ENCODE data around the gene MED17.

MED17 gene

GRCh38 chr11:93844568-93844967, 60.5 kb downstream of the MED17 start:
- Mint-ChIP-seq H3K4me1 (no peaks in the 10 kb centered on the region), H3K27me3 (peaks cover 17% of the 10 kb centered on the region), H3K36me3 (no peaks in the 10 kb centered on the region), H3K4me3 (no peak overlapping the region), H3K9me3 (no peaks in the 10 kb centered on the region), H3K27ac (no peak overlapping the region)
- ATAC-seq = no peak

GRCh38 chr11:93845181-93846092, 61.4 kb downstream of the MED17 start:
- H3K27me3 Mint-ChIP-seq = peaks cover 21% of the 10 kb centered on the region
- no peak for ATAC-seq
- no peaks in the 10 kb centered on the region for H3K36me3 Mint-ChIP-seq
- H3K27ac Mint-ChIP-seq = no peak overlapping the region
- H3K9me3 Mint-ChIP-seq = no peaks in the 10 kb centered on the region
- H3K4me3 Mint-ChIP-seq = no peak overlapping the region
- no peaks in the 10 kb centered on the region for H3K4me1 Mint-ChIP-seq

GRCh38 chr11:93846411-93846810, 62.3 kb downstream of the MED17 start:
- Mint-ChIP-seq H3K27me3 (peaks cover 30% of the 10 kb centered on the region), H3K27ac (no peak overlapping the region), H3K4me3 (no peak overlapping the region), H3K4me1 (no peaks in the 10 kb centered on the region), H3K36me3 (no peaks in the 10 kb centered on the region), H3K9me3 (no peaks in the 10 kb centered on the region)
- no peak for ATAC-seq

GRCh38 chr11:93849201-93849600, 65.1 kb downstream of the MED17 start:
- no peaks in the 10 kb centered on the region for H3K4me1 Mint-ChIP-seq
- no peaks in the 10 kb centered on the region for H3K36me3 Mint-ChIP-seq
- H3K27me3 Mint-ChIP-seq = peaks cover 38% of the 10 kb centered on the region
- H3K4me3 Mint-ChIP-seq = no peak overlapping the region
- no peaks in the 10 kb centered on the region for H3K9me3 Mint-ChIP-seq
- ATAC-seq = no peak
- H3K27ac Mint-ChIP-seq = no peak overlapping the region

- Mint-ChIP-seq H3K36me3 (no peaks in the 10 kb centered on the region), H3K9me3 (no peaks in the 10 kb centered on the region), H3K27me3 (peaks cover 38% of the 10 kb centered on the region), H3K27ac (no peak overlapping the region), H3K4me1 (no peaks in the 10 kb centered on the region), H3K4me3 (no peak overlapping the region)
- ATAC-seq = peak; percentile 18
Observed at GRCh38 chr11:93849751-93850593, 65.9 kb downstream of the MED17 start.

GRCh38 chr11:93850594-93851018, 66.5 kb downstream of the MED17 start, which contains the start of gene VSTM5:
VSTM5 (minus strand) TSS chr11:93850618; CDS start chr11:93850502, 116 bp downstream.
- no peak within 1 kb of the TSS for H3K4me3 Mint-ChIP-seq

GRCh38 chr11:93852242-93852641, 68.2 kb downstream of the MED17 start:
- no peak overlapping the region for H3K4me3 Mint-ChIP-seq
- H3K9me3 Mint-ChIP-seq = no peaks in the 10 kb centered on the region
- ATAC-seq = no peak
- H3K4me1 Mint-ChIP-seq = no peaks in the 10 kb centered on the region
- H3K27me3 Mint-ChIP-seq = peaks cover 38% of the 10 kb centered on the region
- H3K36me3 Mint-ChIP-seq = no peaks in the 10 kb centered on the region
- H3K27ac Mint-ChIP-seq = no peak overlapping the region

More at GRCh38 chr11:93850594-93851018, 66.5 kb downstream of the MED17 start, which contains the start of gene VSTM5:
- no peaks in the 10 kb centered on the region for H3K9me3 Mint-ChIP-seq
- ATAC-seq = no peak
- no peaks in the 10 kb centered on the region for H3K4me1 Mint-ChIP-seq
- peaks cover 38% of the 10 kb centered on the region for H3K27me3 Mint-ChIP-seq
- no peak within 1 kb of the TSS for H3K27ac Mint-ChIP-seq
- no peaks in the 10 kb centered on the region for H3K36me3 Mint-ChIP-seq

- Mint-ChIP-seq H3K4me1 (no peaks in the 10 kb centered on the region), H3K27me3 (no peaks in the 10 kb centered on the region), H3K27ac (no peak overlapping the region), H3K9me3 (no peaks in the 10 kb centered on the region), H3K4me3 (no peak overlapping the region), H3K36me3 (no peaks in the 10 kb centered on the region)
- no peak for ATAC-seq
Observed at GRCh38 chr11:93857413-93858120, 73.5 kb downstream of the MED17 start.

- H3K27me3 Mint-ChIP-seq = no peaks in the 10 kb centered on the region
- H3K9me3 Mint-ChIP-seq = no peaks in the 10 kb centered on the region
- no peak overlapping the region for H3K4me3 Mint-ChIP-seq
- H3K36me3 Mint-ChIP-seq = no peaks in the 10 kb centered on the region
- ATAC-seq = no peak
- H3K4me1 Mint-ChIP-seq = no peaks in the 10 kb centered on the region
- no peak overlapping the region for H3K27ac Mint-ChIP-seq
Observed at GRCh38 chr11:93858121-93858775, 74.2 kb downstream of the MED17 start.

GRCh38 chr11:93861808-93862207, 77.7 kb downstream of the MED17 start:
- no peaks in the 10 kb centered on the region for H3K36me3 Mint-ChIP-seq

More at GRCh38 chr11:93861808-93862207, 77.7 kb downstream of the MED17 start:
- H3K4me1 Mint-ChIP-seq = no peaks in the 10 kb centered on the region
- no peaks in the 10 kb centered on the region for H3K9me3 Mint-ChIP-seq
- no peak overlapping the region for H3K4me3 Mint-ChIP-seq
- no peaks in the 10 kb centered on the region for H3K27me3 Mint-ChIP-seq
- H3K27ac Mint-ChIP-seq = no peak overlapping the region
- no peak for ATAC-seq

Data from stimulated activated memory B cell treated with anti-CD40 and anti-IgM and Interleukin-4, amounts not matched to agents 10 μg/mL and 1 μg/mL and 100 μg/mL, for 72 hours (primary cell).